Prostate gland (tissue), 2 donors: ENCODE data around the gene DOCK3. TPM values are rescaled to one million over a fixed set of nuclear protein-coding genes. Genes with fewer than 3 reads are reported as not detected.

ENCODE experiments used
- DNase-seq: peaks from one replicate; pipeline ENCODE4 v3.0.0-alpha.2; 2019; ENCODE audit warnings: low spot score
- H3K27ac ChIP-seq, 2 donors: fragments of 200-600 bp; sonication (generic); 2 replicates each; pipeline ENCODE4 v1.5.1; 2017 to 2019
- H3K27me3 ChIP-seq: fragments of 200-600 bp; sonication (generic); replicated peaks from 2 replicates; pipeline ENCODE4 v1.5.1; 2019; ENCODE audit not compliant: insufficient read depth
- H3K36me3 ChIP-seq, 2 donors: fragments of 200-600 bp; sonication (generic); 1 replicate in 1 of 2; 2 replicates in 1 of 2; pipeline versions ENCODE4 v1.5.1 to v1.8.1; 2017 to 2019
- H3K4me1 ChIP-seq: fragments of 200-600 bp; sonication (generic); replicated peaks from 2 replicates; pipeline ENCODE4 v1.5.1; 2019
- H3K4me3 ChIP-seq, 2 donors: fragments of 200-600 bp; sonication (generic); 2 replicates each; pipeline ENCODE4 v1.5.1; 2017 to 2019
- H3K9me3 ChIP-seq: fragments of 200-600 bp; sonication (generic); 2 replicates; pipeline ENCODE4 v1.5.1; 2017
- POLR2A ChIP-seq: fragments of 450-650 bp; IDR thresholded peaks from one replicate; pipeline ENCODE4 v1.6.1; 2016; ENCODE audit warnings: antibody characterized with exemption, mild to moderate bottlenecking
- POLR2AphosphoS5 ChIP-seq: sonication (generic); formaldehyde crosslinking; IDR thresholded peaks from one replicate; pipeline ENCODE4 v1.6.1; 2017; ENCODE audit warnings: antibody characterized with exemption
- WGBS: methylation state at CpG from one replicate; pipeline ENCODE4 v1.1.5; 2018; 5-methylcytosine and 5-hydroxymethylcytosine counted together
- intact Hi-C: fragments of 100-400 bp; cut with DNase I; formaldehyde crosslinking; loops from one replicate; pipeline ENCODE4 v1.14.2; 2022
- total RNA-seq, 2 donors: library from RNA; depleted of rRNA; stranded (reverse); fragments of >200 nt; gene quantifications; one replicate each; pipeline ENCODE4 v1.1.0, GENCODE V29; 2016
- TF ChIP-seq, protein P1 (sequence below), 4 experiments: fragments of 200-600 bp in 2 of 4; fragments of 450-650 bp in 2 of 4; sonication (generic) in 2 of 4; IDR thresholded peaks; 1 replicate in 3 of 4; 2 replicates in 1 of 4; pipeline ENCODE4 v1.5.1; 2016 to 2019; ENCODE audit warnings: antibody characterized with exemption in 4 of 4, mild to moderate bottlenecking in 2 of 4, moderate library complexity in 2 of 4

The DOCK3 gene
- total RNA-seq, 2 donors from 2014 or later = 0.36 to 6.3 TPM

DNA sequence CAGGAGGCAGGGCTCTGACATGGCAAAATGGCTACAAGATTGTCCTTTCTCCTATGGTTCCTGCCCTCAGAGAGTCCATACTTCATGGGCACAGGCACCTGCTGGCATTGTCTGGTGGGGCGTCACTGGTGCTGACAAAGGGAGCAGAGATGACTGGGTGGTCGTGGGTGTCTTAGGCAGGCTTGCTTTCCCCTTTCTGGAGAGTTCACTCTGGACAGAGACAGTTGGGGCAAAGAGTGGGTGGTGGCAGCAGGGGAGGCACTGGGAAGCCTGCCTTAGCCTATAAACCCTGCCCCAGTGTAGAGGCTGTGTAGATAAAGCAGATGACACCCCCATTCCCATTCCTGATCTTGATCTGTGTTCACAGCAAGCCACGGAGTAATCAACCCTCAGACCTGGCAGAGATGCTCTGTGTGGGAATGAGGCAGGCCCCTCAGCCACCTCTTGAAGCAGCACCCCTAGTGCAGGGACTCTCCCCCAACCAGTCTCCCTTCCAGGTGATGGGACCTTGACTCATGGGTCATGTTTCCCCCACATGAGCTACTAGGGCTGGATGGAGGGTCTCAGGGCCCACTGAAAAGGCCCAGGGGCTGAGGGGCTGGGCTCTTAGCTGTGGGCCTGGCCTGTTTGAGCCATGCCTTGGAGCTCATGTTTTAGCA is 20.7 kb upstream of the DOCK3 start:
- H3K36me3 ChIP-seq = no peaks in the 10 kb centered on the region
- H3K9me3 ChIP-seq = no peaks in the 10 kb centered on the region
- H3K27ac ChIP-seq = no peak overlapping the region
- no peak for DNase-seq
- H3K4me3 ChIP-seq = no peak overlapping the region
- H3K4me1 ChIP-seq = no peaks in the 10 kb centered on the region
- TF ChIP-seq POLR2A (no peak), POLR2AphosphoS5 (no peak)
- intact Hi-C loops = no loop called here
- no peaks in the 10 kb centered on the region for H3K27me3 ChIP-seq
- 59% methylated on average over 3 of the region's 3 CpGs for WGBS

DNA sequence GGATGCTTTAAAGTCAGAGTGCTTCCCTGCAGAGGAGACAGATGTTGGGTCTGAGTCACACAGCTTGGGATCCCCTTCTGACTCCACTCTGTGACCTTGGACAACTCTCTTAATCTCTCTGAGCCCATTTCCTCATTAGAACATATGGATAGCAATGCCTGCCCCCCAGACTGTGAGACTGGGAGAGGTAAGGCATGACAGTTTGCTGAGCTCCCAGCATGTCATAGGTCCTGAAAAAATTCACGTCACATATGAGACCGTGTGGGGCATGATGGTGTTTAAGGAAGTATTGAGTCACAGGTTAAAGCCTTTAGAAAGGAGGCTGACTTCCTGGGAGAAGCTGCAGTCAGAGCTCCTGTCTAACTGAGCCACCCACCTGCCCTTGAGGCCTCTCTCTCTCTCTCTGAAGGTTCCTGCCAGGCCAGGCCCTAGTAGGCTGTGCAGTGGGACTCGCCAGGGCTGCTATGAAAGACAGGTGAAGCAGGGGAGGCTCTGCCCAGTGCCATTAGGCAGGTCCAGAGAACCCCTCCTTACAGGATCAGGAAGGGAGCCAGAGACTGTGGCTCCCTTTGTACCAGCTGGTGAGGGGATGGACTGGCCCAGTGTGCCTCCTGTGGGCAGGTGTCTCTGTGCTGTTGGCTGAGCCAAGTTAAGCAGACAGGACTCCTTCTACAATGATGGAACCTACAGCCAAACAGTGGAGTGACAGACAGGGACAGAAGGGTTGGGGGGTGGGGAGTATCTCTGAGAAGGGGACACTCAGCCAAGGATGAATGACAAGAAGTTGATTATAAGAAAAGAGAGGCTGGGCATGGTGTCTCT is 19.5 kb upstream of the DOCK3 start:
- Histone ChIP-seq H3K4me3 (no peak overlapping the region), H3K9me3 (no peaks in the 10 kb centered on the region), H3K36me3 (no peaks in the 10 kb centered on the region), H3K27ac (no peak overlapping the region), H3K4me1 (no peaks in the 10 kb centered on the region), H3K27me3 (no peaks in the 10 kb centered on the region)
- 86% methylated on average over 2 of the region's 3 CpGs for WGBS
- intact Hi-C loops = no loop called here
- TF ChIP-seq, protein P1, sequence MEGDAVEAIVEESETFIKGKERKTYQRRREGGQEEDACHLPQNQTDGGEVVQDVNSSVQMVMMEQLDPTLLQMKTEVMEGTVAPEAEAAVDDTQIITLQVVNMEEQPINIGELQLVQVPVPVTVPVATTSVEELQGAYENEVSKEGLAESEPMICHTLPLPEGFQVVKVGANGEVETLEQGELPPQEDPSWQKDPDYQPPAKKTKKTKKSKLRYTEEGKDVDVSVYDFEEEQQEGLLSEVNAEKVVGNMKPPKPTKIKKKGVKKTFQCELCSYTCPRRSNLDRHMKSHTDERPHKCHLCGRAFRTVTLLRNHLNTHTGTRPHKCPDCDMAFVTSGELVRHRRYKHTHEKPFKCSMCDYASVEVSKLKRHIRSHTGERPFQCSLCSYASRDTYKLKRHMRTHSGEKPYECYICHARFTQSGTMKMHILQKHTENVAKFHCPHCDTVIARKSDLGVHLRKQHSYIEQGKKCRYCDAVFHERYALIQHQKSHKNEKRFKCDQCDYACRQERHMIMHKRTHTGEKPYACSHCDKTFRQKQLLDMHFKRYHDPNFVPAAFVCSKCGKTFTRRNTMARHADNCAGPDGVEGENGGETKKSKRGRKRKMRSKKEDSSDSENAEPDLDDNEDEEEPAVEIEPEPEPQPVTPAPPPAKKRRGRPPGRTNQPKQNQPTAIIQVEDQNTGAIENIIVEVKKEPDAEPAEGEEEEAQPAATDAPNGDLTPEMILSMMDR (IDR thresholded peaks at IDR 0.05) = no peak
- TF ChIP-seq POLR2AphosphoS5 = no peak
- no peak for TF ChIP-seq POLR2A
- DNase-seq = no peak

- DNase-seq = no peak
- Histone ChIP-seq H3K4me3 (no peak overlapping the region), H3K27me3 (no peaks in the 10 kb centered on the region), H3K27ac (no peak overlapping the region), H3K4me1 (no peaks in the 10 kb centered on the region), H3K9me3 (no peaks in the 10 kb centered on the region), H3K36me3 (no peaks in the 10 kb centered on the region)
- no peak for TF ChIP-seq POLR2AphosphoS5
- no peak for TF ChIP-seq POLR2A
- TF ChIP-seq, protein P1 (IDR thresholded peaks at IDR 0.05) = no peak
- intact Hi-C loops = no loop called here
- 44% methylated on average over 8 of the region's 8 CpGs for WGBS
These were observed 18.1 kb upstream of the DOCK3 start for GRCh38 chr3:50656417-50657195.

GRCh38 chr3:50657407-50657806 is 17.3 kb upstream of the DOCK3 start:
- WGBS = 92% methylated on average over 5 of the region's 5 CpGs
- Histone ChIP-seq H3K4me3 (no peak overlapping the region), H3K4me1 (no peaks in the 10 kb centered on the region), H3K9me3 (no peaks in the 10 kb centered on the region), H3K27ac (no peak overlapping the region), H3K36me3 (no peaks in the 10 kb centered on the region), H3K27me3 (no peaks in the 10 kb centered on the region)
- DNase-seq = no peak
- TF ChIP-seq, protein P1 (IDR thresholded peaks at IDR 0.05) = no peak
- TF ChIP-seq POLR2A = no peak
- TF ChIP-seq POLR2AphosphoS5 = no peak
- intact Hi-C loops = no loop called here

- TF ChIP-seq POLR2A (no peak), POLR2AphosphoS5 (no peak)
- TF ChIP-seq, protein P1 (IDR thresholded peaks at IDR 0.05) = no peak
- no peak for DNase-seq
- Histone ChIP-seq H3K9me3 (no peaks in the 10 kb centered on the region), H3K4me3 (no peak overlapping the region), H3K36me3 (no peaks in the 10 kb centered on the region), H3K27me3 (no peaks in the 10 kb centered on the region), H3K4me1 (no peaks in the 10 kb centered on the region), H3K27ac (no peak overlapping the region)
- intact Hi-C loops = no loop called here
- 89% methylated on average over 3 of the region's 3 CpGs for WGBS
These were observed 16.9 kb upstream of the DOCK3 start for GRCh38 chr3:50657816-50658215.
